Caco-2 (cell line): Measurements from ENCODE around the gene NTHL1. TPM values are rescaled to one million over a fixed set of nuclear protein-coding genes. Genes with fewer than 3 reads are reported as not detected.

ENCODE experiments used
- BruUV-seq: library from RNA; stranded (reverse); fragments of 400-500 nt; replicated peaks from 2 replicates; lab custom pipeline; 2021; lab: Mats Ljungman, UMichigan
- CTCF ChIA-PET: fragments of 300-600 bp; sonication (Branson Sonifier 250); formaldehyde crosslinking; loops from one replicate; lab custom pipeline; 2022; ENCODE audit warnings: antibody characterized with exemption; lab: Charles Lee
- POLR2A ChIA-PET: fragments of 300-600 bp; sonication (Branson Sonifier 250); formaldehyde crosslinking; loops from one replicate; lab custom pipeline; 2022; ENCODE audit warnings: antibody characterized with exemption; lab: Charles Lee
- DNase-seq, 2 experiments: peaks; one replicate each; pipeline versions ENCODE4 v3.0.0 to v3.0.0-alpha.2; 2020 to 2022
- H3K27me3 ChIP-seq: replicated peaks from 2 replicates; pipeline ENCODE4 v1.6.0; 2011; ENCODE audit warnings: low read length; ENCODE audit not compliant: control insufficient read depth, insufficient read depth
- H3K36me3 ChIP-seq: 2 replicates; pipeline ENCODE4 v1.5.1; 2011; ENCODE audit warnings: low read length; ENCODE audit not compliant: control insufficient read depth, insufficient read depth
- H3K4me1 ChIP-seq: fragments of 250-450 bp; sonication (Bioruptor Pico); 2 replicates; pipeline ENCODE4 v1.5.1; 2020; ENCODE audit warnings: mild to moderate bottlenecking
- H3K4me3 ChIP-seq: 2 replicates; pipeline ENCODE4 v1.5.1; 2011; ENCODE audit warnings: low read depth, mild to moderate bottlenecking, control low read depth, low read length
- H3K9me3 ChIP-seq: fragments of 250-450 bp; sonication (Bioruptor Pico); 2 replicates; pipeline ENCODE4 v1.5.1; 2020; ENCODE audit warnings: mild to moderate bottlenecking, moderate library complexity
- H3K27ac Mint-ChIP-seq: one replicate; pipeline ENCODE4 v1.8.0; 2022; ENCODE audit warnings: mixed read lengths; ENCODE audit not compliant: unreplicated experiment
- H3K27me3 Mint-ChIP-seq: one replicate; pipeline ENCODE4 v1.8.0; 2022; ENCODE audit warnings: mixed read lengths; ENCODE audit not compliant: insufficient read depth, unreplicated experiment
- H3K36me3 Mint-ChIP-seq: one replicate; pipeline ENCODE4 v1.8.0; 2022; ENCODE audit warnings: mild to moderate bottlenecking, mixed read lengths; ENCODE audit not compliant: insufficient read depth, unreplicated experiment
- H3K4me1 Mint-ChIP-seq: one replicate; pipeline ENCODE4 v1.8.0; 2022; ENCODE audit warnings: low read depth, mixed read lengths; ENCODE audit not compliant: unreplicated experiment
- H3K4me3 Mint-ChIP-seq: one replicate; pipeline ENCODE4 v1.8.0; 2022; ENCODE audit warnings: mild to moderate bottlenecking, moderate library complexity, mixed read lengths; ENCODE audit not compliant: unreplicated experiment
- H3K9me3 Mint-ChIP-seq: one replicate; pipeline ENCODE4 v1.8.0; 2022; ENCODE audit warnings: mixed read lengths; ENCODE audit not compliant: unreplicated experiment
- CTCF ChIP-seq, 2 experiments: fragments of 200-600 bp in 1 of 2; IDR thresholded peaks; 1 replicate in 1 of 2; 2 replicates in 1 of 2; pipeline versions ENCODE4 v1.5.1 to v1.8.0; 2011 to 2022; ENCODE audit warnings: antibody characterized with exemption in 1 of 2, control low read depth in 1 of 2, inconsistent platforms in 1 of 2, low read depth in 1 of 2, low read length in 1 of 2, mild to moderate bottlenecking in 1 of 2, moderate library complexity in 1 of 2; ENCODE audit not compliant: insufficient read depth in 1 of 2, severe bottlenecking in 1 of 2, unreplicated experiment in 1 of 2
- intact Hi-C: fragments of 100-400 bp; cut with micrococcal nuclease; formaldehyde crosslinking; loops from one replicate; pipeline ENCODE4 v1.10.0; 2022; ENCODE audit not compliant: unreplicated experiment
- total RNA-seq: library from RNA; stranded (reverse); gene quantifications from 2 replicates; pipeline ENCODE4 v1.2.3, GENCODE V29; 2022

NTHL1 gene
- total RNA-seq, 1 experiment from 2014 or later = 38.6 TPM

- POLR2A ChIA-PET = no interaction called here
These were observed 48.4 kb upstream of the NTHL1 start for GRCh38 chr16:2095918-2096582.

GRCh38 chr16:2095315-2095853 is 47.8 kb upstream of the NTHL1 start:
- no peak for TF ChIP-seq CTCF (IDR thresholded peaks at IDR 0.05; ENCODE audit: insufficient read depth in 1 of 2, low read depth in 1 of 2, low read length in 1 of 2, severe bottlenecking in 1 of 2, unreplicated experiment in 1 of 2)
- intact Hi-C loops = no loop called here
- H3K27me3 Mint-ChIP-seq = no peaks in the 10 kb centered on the region
- H3K27me3 ChIP-seq = no peaks in the 10 kb centered on the region
- H3K36me3 Mint-ChIP-seq = peaks cover 42% of the 10 kb centered on the region
- H3K9me3 ChIP-seq = no peaks in the 10 kb centered on the region
- H3K4me1 ChIP-seq = peaks cover 19% of the 10 kb centered on the region
- BruUV-seq = no TSS peak
- no peak overlapping the region for H3K4me3 Mint-ChIP-seq
- H3K4me3 ChIP-seq = no peak overlapping the region
- CTCF ChIA-PET = no interaction called here
- H3K36me3 ChIP-seq = no peaks in the 10 kb centered on the region; the same call in 1 of the 2 replicates
- no peaks in the 10 kb centered on the region for H3K4me1 Mint-ChIP-seq
- no peaks in the 10 kb centered on the region for H3K9me3 Mint-ChIP-seq
- no peak for DNase-seq
- POLR2A ChIA-PET = no interaction called here
- no peak overlapping the region for H3K27ac Mint-ChIP-seq

More at GRCh38 chr16:2095918-2096582, 48.4 kb upstream of the NTHL1 start:
- TF ChIP-seq CTCF (IDR thresholded peaks at IDR 0.05; ENCODE audit: insufficient read depth in 1 of 2, low read depth in 1 of 2, low read length in 1 of 2, severe bottlenecking in 1 of 2, unreplicated experiment in 1 of 2) = no peak
- intact Hi-C loops = no loop called here
- BruUV-seq = no TSS peak
- Mint-ChIP-seq H3K9me3 (no peaks in the 10 kb centered on the region), H3K27me3 (no peaks in the 10 kb centered on the region), H3K27ac (no peak overlapping the region), H3K4me1 (no peaks in the 10 kb centered on the region), H3K4me3 (no peak overlapping the region), H3K36me3 (peaks cover 36% of the 10 kb centered on the region)
- peaks cover 15% of the 10 kb centered on the region for H3K4me1 ChIP-seq
- DNase-seq = no peak
- no peaks in the 10 kb centered on the region for H3K9me3 ChIP-seq
- CTCF ChIA-PET = no interaction called here
- no peaks in the 10 kb centered on the region; the same call in 1 of the 2 replicates for H3K36me3 ChIP-seq
- no peaks in the 10 kb centered on the region for H3K27me3 ChIP-seq
- no peak overlapping the region for H3K4me3 ChIP-seq

- peaks cover 22% of the 10 kb centered on the region for H3K4me1 ChIP-seq
- Mint-ChIP-seq H3K27ac (no peak overlapping the region), H3K4me1 (no peaks in the 10 kb centered on the region), H3K36me3 (peaks cover 56% of the 10 kb centered on the region), H3K4me3 (no peak overlapping the region), H3K27me3 (no peaks in the 10 kb centered on the region), H3K9me3 (no peaks in the 10 kb centered on the region)
- no peak for DNase-seq
- POLR2A ChIA-PET = no interaction called here
- no peaks in the 10 kb centered on the region; the same call in 1 of the 2 replicates for H3K36me3 ChIP-seq
- no peak for TF ChIP-seq CTCF (IDR thresholded peaks at IDR 0.05; ENCODE audit: insufficient read depth in 1 of 2, low read depth in 1 of 2, low read length in 1 of 2, severe bottlenecking in 1 of 2, unreplicated experiment in 1 of 2)
- H3K9me3 ChIP-seq = no peaks in the 10 kb centered on the region
- H3K4me3 ChIP-seq = no peak overlapping the region
- CTCF ChIA-PET = interaction anchor here (0.7 kb wide), 1 partner anchor 439 kb away, joined by 3 read pairs; no protein-coding TSS in a partner anchor
- intact Hi-C loops = no loop called here
- H3K27me3 ChIP-seq = no peaks in the 10 kb centered on the region
- no TSS peak for BruUV-seq
These were observed 46.2 kb upstream of the NTHL1 start for GRCh38 chr16:2093793-2094192.
